ENCODE measurements around the gene SMIM1. TPM values are rescaled to one million over a fixed set of nuclear protein-coding genes. Genes with fewer than 3 reads are reported as not detected.
A peak's percentile ranks its signal among the peaks of the same experiment; 100 is the strongest.

The SMIM1 gene
- total and polyA plus RNA-seq, 9 of the 15 experiments (the other 6 are each of a cell fraction or from before 2014, with no cell fraction given), result 2.3 to 125 (median 24.3) TPM

- TF ChIP-seq ZBTB43 (CRISPR knock-in tag; IDR thresholded peaks at IDR 0.05) (no peak), OTX1 (CRISPR knock-in tag; IDR thresholded peaks at IDR 0.05) (no peak), HBP1 (CRISPR knock-in tag; IDR thresholded peaks at IDR 0.05) (no peak), NCOA2 (IDR thresholded peaks at IDR 0.05; ENCODE audit: partially characterized antibody in 2 of 2) (no peak), SNAPC5 (CRISPR knock-in tag; IDR thresholded peaks at IDR 0.05) (no peak), MEIS2 (IDR thresholded peaks at IDR 0.05; ENCODE audit: partially characterized antibody) (peak; percentile 25), ZHX1 (conservative IDR thresholded peaks at IDR 0.05; ENCODE audit: low read length) (no peak), MAX (CRISPR knock-in tag; IDR thresholded peaks at IDR 0.05) (peak; percentile 99), FOXP4 (CRISPR knock-in tag; IDR thresholded peaks at IDR 0.05; ENCODE audit: borderline replicate concordance) (peak; percentile 93; the same call in 1 of the 2 replicates), ARID1B (IDR thresholded peaks at IDR 0.05) (peak; percentile 31; the same call in 1 of the 2 replicates), TAF7 (tag; IDR thresholded peaks at IDR 0.05) (0 out of 2 replicates have a peak, but pooled peaks have one; percentile 13), USF1 (CRISPR knock-in tag; IDR thresholded peaks at IDR 0.05) (peak; percentile 78), TBP (optimal IDR thresholded peaks at IDR 0.05; ENCODE audit: low read depth, low read length) (peak; percentile 36), TAF9B (IDR thresholded peaks at IDR 0.05; ENCODE audit: partially characterized antibody) (no peak), DIDO1 (tag; IDR thresholded peaks at IDR 0.05; ENCODE audit: low read depth) (0 out of 2 replicates have a peak, but pooled peaks have one; percentile 54), L3MBTL2 (IDR thresholded peaks at IDR 0.05) (peak; percentile 99), YY1 (IDR thresholded peaks at IDR 0.05; ENCODE audit: borderline replicate concordance in 1 of 3, control insufficient read depth in 1 of 3, extremely low read depth in 1 of 3, insufficient read depth in 3 of 3, insufficient read length in 1 of 3, insufficient replicate concordance in 2 of 3, low read depth in 1 of 3, low read length in 2 of 3) (peak in 2 of 3 experiments; percentile 10 to 27)
Measured at GRCh38 chr1:3775490-3776230, 3.1 kb downstream of the SMIM1 start (continued).
